ENCODE measurements around the gene ATG2A. TPM values are rescaled to one million over a fixed set of nuclear protein-coding genes. Genes with fewer than 3 reads are reported as not detected.

The ATG2A gene
- total and polyA plus RNA-seq, 2 donors (not counting 3 experiments of a cell fraction or from before 2014, with no cell fraction given): 13.4 to 24.3 TPM

DNA sequence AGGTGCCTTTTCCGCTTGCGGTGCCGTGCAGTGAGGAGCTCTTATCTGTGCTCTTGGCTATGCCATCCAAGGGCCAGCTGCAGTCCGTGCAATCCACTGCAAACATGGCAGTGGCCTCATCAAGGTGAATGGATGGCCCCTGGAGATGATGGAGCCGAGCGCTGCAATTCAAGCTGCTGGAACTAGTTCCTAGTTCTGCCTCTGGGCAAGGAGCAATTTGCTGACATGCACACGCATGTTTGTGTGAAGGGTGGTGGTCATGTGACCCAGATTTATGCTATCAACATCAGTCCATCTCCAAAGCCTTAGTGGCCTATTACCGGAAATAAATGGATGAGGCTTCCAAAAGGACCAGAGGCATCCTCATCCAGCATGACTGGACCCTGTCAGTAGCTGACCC, 35.5 kb downstream of the ATG2A start:
- dilution Hi-C loops (cut with MboI; ENCODE audit: extremely low pct_ligation_motif_present, low sequenced_read_pairs): no loop called here
- CTCF ChIA-PET: interaction anchor here (1.4 to 2.7 kb wide), 4 partner anchors 12 to 133 kb away, joined by 3 to 7 read pairs (median 6); partner anchors contain the start of genes ARL2 and CDC42BPG

More for the DNA sequence above, 35.5 kb downstream of the ATG2A start:
- Histone ChIP-seq H3K27ac (ENCODE audit: insufficient read depth, low read depth, low read length) (no peak overlapping the region), H4K20me1 (replicated peaks; ENCODE audit: control insufficient read depth, extremely low read depth, insufficient read depth, low read length) (no peaks in the 10 kb centered on the region), H3K79me2 (ENCODE audit: control insufficient read depth, insufficient read depth, low read length) (peaks cover 18% of the 10 kb centered on the region), H3K36me3 (ENCODE audit: control insufficient read depth in 2 of 2, extremely low read depth in 1 of 2, insufficient read depth in 2 of 2, low read length in 2 of 2) (no peaks in the 10 kb centered on the region), H3K4me1 (ENCODE audit: control insufficient read depth, extremely low read depth, insufficient read depth, low read length) (peaks cover 20% of the 10 kb centered on the region), H2AFZ (ENCODE audit: low read depth, low read length) (no peak overlapping the region), H3K9me1 (replicated peaks; ENCODE audit: control insufficient read depth, extremely low read depth, insufficient read depth, low read length) (no peaks in the 10 kb centered on the region), H3K4me2 (ENCODE audit: insufficient read depth, low read length) (no peak overlapping the region), H3K4me3 (replicated peaks in 1 of 3; ENCODE audit: insufficient read depth in 1 of 3, low read depth in 1 of 3, low read length in 3 of 3) (no peak overlapping the region), H3K9ac (replicated peaks; ENCODE audit: extremely low read depth, insufficient read depth, low read length) (no peak overlapping the region), H3K9me3 (replicated peaks; ENCODE audit: control insufficient read depth, insufficient read depth, low read length) (no peaks in the 10 kb centered on the region), H3K27me3 (ENCODE audit: control insufficient read depth in 2 of 2, insufficient read depth in 2 of 2, low read length in 2 of 2) (no peaks in the 10 kb centered on the region)
- POLR2A ChIA-PET: no interaction called here
- intact Hi-C loops (cut with micrococcal nuclease): no loop called here
- BruUV-seq (replicated peaks): no TSS peak
- FAIRE-seq (no peak), DNase-seq (ENCODE audit: low read depth, low spot score) (no peak)
- TF ChIP-seq, protein P1, sequence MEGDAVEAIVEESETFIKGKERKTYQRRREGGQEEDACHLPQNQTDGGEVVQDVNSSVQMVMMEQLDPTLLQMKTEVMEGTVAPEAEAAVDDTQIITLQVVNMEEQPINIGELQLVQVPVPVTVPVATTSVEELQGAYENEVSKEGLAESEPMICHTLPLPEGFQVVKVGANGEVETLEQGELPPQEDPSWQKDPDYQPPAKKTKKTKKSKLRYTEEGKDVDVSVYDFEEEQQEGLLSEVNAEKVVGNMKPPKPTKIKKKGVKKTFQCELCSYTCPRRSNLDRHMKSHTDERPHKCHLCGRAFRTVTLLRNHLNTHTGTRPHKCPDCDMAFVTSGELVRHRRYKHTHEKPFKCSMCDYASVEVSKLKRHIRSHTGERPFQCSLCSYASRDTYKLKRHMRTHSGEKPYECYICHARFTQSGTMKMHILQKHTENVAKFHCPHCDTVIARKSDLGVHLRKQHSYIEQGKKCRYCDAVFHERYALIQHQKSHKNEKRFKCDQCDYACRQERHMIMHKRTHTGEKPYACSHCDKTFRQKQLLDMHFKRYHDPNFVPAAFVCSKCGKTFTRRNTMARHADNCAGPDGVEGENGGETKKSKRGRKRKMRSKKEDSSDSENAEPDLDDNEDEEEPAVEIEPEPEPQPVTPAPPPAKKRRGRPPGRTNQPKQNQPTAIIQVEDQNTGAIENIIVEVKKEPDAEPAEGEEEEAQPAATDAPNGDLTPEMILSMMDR (IDR thresholded peaks at IDR 0.05; ENCODE audit: extremely low read depth in 1 of 2, insufficient read depth in 1 of 2, low read depth in 1 of 2, low read length in 2 of 2): no peak
- TF ChIP-seq POLR2AphosphoS5 (IDR thresholded peaks at IDR 0.05; ENCODE audit: insufficient read depth, low read depth, low read length) (no peak), MYC (IDR thresholded peaks at IDR 0.05; ENCODE audit: low read depth, low read length) (no peak), FOS (IDR thresholded peaks at IDR 0.05; ENCODE audit: borderline replicate concordance, insufficient read depth, low read length) (no peak), POLR2A (IDR thresholded peaks at IDR 0.05; ENCODE audit: low read depth, low read length) (no peak), EZH2 (IDR thresholded peaks at IDR 0.05; ENCODE audit: borderline replicate concordance, low read depth, low read length, severe bottlenecking) (no peak)
